HCT116 (cell line): ENCODE data around the gene RIMS1.

Source experiments
- CTCF ChIP-seq, 3 experiments: fragments of 200-600 bp in 1 of 3; sonication (generic) in 1 of 3; IDR thresholded peaks in 2 of 3; conservative IDR thresholded peaks in 1 of 3; 2 replicates each; pipeline ENCODE4 v1.5.1; 2012 to 2017; ENCODE audit warnings: low read depth in 2 of 3, low read length in 2 of 3, antibody characterized with exemption in 1 of 3, borderline replicate concordance in 1 of 3, control low read depth in 1 of 3, mild to moderate bottlenecking in 1 of 3, mixed read lengths in 1 of 3, mixed run types in 1 of 3, moderate library complexity in 1 of 3; ENCODE audit not compliant: insufficient read depth in 1 of 3
- EGR1 ChIP-seq: IDR thresholded peaks from 2 replicates; pipeline ENCODE4 v1.6.1; 2012; ENCODE audit warnings: low read depth
- EZH2 ChIP-seq: fragments of 200-600 bp; sonication (generic); IDR thresholded peaks from 2 replicates; pipeline ENCODE4 v1.6.1; 2017; ENCODE audit warnings: antibody characterized with exemption, mixed run types
- EZH2phosphoT487 ChIP-seq: fragments of 200-600 bp; IDR thresholded peaks from 2 replicates; pipeline ENCODE4 v1.6.1; 2018; ENCODE audit warnings: antibody characterized with exemption, borderline replicate concordance
- POLR2A ChIP-seq: IDR thresholded peaks from 2 replicates; pipeline ENCODE4 v1.7.0; 2011; ENCODE audit warnings: borderline replicate concordance; ENCODE audit not compliant: insufficient read depth, insufficient read length; ENCODE audit errors: extremely low read depth
- POLR2AphosphoS5 ChIP-seq: IDR thresholded peaks from 2 replicates; pipeline ENCODE4 v1.6.1; 2011; ENCODE audit warnings: mild to moderate bottlenecking, low read depth, low read length, moderate library complexity
- SP1 ChIP-seq: IDR thresholded peaks from 2 replicates; pipeline ENCODE4 v1.6.1; 2012; ENCODE audit warnings: low read depth
- TCF7L2 ChIP-seq: IDR thresholded peaks from 2 replicates; pipeline ENCODE4 v1.7.0; 2011; ENCODE audit warnings: borderline replicate concordance, inconsistent platforms; ENCODE audit not compliant: insufficient read depth, insufficient read length; ENCODE audit errors: extremely low read depth
- TF ChIP-seq, protein P1 (sequence below): IDR thresholded peaks from 2 replicates; pipeline ENCODE4 v1.6.1; 2012; ENCODE audit warnings: low read depth
- TF ChIP-seq, protein P2 (sequence below): IDR thresholded peaks from 2 replicates; pipeline ENCODE4 v1.6.1; 2012

DNA sequence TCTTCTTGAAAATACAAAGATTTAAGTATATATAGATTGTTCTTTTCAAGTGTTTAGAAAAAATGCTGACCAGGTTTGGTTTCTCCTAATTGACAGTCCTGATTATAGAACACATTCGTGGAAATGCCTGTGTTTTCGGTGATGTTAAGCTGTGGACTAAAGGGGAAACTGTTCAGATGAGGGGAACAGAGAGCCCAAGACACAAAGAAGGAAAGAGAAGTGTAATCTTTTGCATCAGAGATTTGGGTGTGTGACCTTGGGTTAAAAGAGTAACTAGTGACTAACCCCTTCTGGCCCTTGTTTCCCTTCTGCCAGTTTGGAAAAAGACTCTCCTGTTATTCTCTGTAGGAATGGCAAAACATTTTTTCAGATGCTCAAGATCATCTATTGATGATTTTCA is 331.3 kb downstream of the RIMS1 start:
- no peak for TF ChIP-seq CTCF (IDR thresholded peaks at IDR 0.05 in 2 of 3, conservative IDR thresholded peaks at IDR 0.05 in 1 of 3; ENCODE audit: borderline replicate concordance in 1 of 3, insufficient read depth in 1 of 3, low read depth in 2 of 3, low read length in 2 of 3)
- no peak for TF ChIP-seq SP1
- no peak for TF ChIP-seq TCF7L2
- TF ChIP-seq POLR2AphosphoS5, result no peak
- TF ChIP-seq, protein P1, sequence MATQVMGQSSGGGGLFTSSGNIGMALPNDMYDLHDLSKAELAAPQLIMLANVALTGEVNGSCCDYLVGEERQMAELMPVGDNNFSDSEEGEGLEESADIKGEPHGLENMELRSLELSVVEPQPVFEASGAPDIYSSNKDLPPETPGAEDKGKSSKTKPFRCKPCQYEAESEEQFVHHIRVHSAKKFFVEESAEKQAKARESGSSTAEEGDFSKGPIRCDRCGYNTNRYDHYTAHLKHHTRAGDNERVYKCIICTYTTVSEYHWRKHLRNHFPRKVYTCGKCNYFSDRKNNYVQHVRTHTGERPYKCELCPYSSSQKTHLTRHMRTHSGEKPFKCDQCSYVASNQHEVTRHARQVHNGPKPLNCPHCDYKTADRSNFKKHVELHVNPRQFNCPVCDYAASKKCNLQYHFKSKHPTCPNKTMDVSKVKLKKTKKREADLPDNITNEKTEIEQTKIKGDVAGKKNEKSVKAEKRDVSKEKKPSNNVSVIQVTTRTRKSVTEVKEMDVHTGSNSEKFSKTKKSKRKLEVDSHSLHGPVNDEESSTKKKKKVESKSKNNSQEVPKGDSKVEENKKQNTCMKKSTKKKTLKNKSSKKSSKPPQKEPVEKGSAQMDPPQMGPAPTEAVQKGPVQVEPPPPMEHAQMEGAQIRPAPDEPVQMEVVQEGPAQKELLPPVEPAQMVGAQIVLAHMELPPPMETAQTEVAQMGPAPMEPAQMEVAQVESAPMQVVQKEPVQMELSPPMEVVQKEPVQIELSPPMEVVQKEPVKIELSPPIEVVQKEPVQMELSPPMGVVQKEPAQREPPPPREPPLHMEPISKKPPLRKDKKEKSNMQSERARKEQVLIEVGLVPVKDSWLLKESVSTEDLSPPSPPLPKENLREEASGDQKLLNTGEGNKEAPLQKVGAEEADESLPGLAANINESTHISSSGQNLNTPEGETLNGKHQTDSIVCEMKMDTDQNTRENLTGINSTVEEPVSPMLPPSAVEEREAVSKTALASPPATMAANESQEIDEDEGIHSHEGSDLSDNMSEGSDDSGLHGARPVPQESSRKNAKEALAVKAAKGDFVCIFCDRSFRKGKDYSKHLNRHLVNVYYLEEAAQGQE, result no peak
- TF ChIP-seq, protein P2, sequence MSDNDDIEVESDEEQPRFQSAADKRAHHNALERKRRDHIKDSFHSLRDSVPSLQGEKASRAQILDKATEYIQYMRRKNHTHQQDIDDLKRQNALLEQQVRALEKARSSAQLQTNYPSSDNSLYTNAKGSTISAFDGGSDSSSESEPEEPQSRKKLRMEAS, result no peak
- no peak for TF ChIP-seq EZH2phosphoT487
- no peak for TF ChIP-seq POLR2A
- TF ChIP-seq EZH2, result no peak
- TF ChIP-seq EGR1, result no peak
